ENCODE data around the gene USP36.
"Not testable (repeated sequence)": the region's sequence is repeated elsewhere in the genome, so short reads cannot be mapped to it uniquely, and the experiment has no call there.

The USP36 gene

DNA sequence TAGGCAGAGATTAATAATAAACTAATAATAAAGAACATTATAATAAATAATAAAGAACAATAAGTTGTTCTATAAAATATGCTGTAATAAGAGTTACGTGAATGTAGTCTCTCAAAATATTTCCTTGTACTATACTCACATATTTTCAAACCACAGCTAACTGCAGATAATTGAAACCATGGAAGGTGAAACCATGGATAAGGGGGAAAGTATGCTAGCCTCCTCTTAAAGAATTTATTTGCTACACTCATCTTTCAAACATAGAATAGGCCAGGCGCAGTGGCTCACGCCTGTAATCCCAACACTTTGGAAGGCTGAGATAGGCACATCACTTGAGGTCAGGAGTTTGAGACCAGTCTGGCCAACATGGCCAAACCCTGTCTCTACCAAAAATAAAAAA lies 77.1 kb downstream of the USP36 start:
- DNase-seq = no peak

DNA sequence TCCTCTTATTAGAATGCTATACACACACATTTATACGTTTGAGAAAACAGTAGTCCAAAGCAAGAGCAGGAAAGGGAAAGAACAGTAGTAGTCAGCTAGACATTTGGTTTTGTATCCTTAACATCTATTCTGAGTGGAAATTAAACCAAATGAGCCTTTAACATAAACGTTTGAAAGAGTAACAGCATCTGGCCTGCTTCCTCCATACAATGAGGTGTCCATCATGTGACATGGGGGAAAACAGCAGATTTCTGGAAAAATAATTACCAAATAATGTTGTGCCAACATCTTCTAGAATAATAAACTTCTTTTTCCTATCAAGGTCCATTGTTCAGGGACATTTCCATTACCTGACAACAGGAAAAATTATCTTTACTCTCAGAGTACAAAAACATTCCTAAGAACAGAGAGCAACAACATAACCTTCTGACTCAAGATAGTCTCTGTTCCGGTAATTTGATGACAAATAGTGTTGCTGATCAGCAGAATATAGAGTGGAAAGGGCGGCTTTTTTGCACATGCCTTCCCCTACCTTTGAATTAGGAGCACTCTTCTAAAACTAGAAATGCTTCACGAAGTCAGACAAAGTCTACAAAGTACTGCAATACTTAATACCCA lies 78.7 kb downstream of the USP36 start:
- DNase-seq = no peak

DNA sequence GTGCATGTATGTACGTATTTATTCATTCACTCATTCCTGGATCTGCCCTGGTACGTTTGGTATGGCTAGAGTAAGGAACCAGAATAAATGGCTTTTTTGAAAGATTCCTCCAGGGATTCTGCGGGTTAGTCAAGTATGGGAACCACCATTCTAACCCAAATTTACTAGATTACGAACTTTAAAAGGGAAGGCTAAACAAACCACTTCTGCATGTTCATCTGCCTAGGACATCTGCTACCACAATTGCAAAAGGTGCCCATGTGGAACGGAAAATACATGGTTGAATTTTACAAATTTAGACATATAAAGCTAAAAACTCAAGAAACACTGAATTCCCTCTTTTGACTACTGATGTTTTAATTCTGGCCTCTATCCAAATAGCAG lies 80.7 kb downstream of the USP36 start:
- no peak for DNase-seq

DNA sequence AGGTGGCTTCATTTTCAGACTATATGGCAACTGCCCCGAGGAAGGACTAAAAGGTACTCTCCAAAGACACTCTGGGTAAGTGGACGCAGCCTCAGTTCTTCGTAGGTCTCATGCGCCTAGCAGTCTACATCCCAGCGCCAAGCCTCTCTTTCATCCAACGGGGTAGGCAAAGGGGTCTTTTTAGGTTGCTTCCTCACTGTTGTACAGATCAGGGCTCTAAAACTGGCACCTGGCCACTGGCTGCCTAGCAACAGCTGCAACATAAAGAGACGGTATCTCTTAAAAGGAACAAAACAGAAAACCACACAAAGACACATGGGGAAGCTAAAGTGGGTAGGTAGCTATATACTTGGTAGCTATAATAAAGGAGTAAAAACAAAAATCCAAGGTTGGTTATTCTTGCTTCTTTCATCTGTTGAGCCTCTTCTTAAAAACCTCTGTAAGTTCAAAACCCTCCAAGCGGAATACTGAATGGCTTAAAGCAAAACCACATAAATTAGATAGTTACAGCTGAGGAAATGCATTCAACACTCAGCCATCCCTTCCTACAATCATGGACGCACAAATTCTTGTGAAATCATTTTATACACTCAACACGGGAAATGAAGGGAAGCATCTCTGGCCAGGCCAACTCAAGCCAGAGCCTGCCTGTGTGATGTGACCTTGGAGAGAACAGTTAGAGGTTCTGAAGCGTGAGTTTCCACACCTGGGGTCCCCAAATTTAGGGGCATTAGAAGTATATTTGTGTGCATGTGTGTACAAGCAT lies 81.2 kb downstream of the USP36 start:
- peak in 1 of 2 experiments; percentile 70 for DNase-seq

DNA sequence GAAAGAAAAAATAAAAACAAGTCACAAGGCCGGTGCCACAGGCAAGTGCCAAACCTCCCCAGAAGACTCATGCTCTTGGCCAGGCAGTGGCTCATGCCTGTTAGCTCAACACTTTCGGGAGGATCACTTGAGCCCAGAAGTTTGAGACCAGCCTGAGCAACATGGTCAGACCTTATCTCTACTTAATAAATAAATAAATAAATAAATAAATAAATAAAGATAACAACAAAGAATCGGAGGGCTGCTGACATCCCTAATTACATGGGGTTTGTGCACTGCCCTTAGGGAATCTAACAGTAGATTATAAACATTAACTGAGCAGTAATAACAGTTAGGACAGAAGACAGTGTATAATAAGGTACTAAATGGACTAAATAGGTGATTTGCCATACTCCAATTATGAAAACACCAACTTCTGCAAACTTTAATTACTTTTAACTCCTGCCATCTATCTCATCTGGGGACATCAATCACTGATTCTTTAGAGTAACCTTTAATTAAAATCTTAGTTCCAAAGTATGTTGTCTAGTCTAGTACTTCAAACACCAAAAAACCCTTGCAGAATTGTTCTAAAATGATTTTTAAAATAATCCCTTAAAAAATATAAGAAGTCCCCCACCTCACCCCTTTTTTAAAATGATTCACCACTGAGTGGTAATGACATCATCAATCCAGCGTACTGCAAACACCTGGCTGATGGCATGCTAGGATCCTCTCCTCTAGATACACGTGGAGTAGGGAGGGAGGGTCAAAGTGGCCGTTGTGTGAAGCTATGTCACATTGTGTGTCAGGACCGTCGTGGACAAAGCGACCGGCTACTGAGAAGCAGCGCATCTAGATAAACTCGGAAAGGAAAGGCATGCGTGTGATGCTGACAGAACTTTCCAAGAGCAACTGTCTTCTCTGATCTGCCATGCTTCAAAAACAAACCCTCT lies 87.0 kb downstream of the USP36 start:
- no peak for DNase-seq

DNA sequence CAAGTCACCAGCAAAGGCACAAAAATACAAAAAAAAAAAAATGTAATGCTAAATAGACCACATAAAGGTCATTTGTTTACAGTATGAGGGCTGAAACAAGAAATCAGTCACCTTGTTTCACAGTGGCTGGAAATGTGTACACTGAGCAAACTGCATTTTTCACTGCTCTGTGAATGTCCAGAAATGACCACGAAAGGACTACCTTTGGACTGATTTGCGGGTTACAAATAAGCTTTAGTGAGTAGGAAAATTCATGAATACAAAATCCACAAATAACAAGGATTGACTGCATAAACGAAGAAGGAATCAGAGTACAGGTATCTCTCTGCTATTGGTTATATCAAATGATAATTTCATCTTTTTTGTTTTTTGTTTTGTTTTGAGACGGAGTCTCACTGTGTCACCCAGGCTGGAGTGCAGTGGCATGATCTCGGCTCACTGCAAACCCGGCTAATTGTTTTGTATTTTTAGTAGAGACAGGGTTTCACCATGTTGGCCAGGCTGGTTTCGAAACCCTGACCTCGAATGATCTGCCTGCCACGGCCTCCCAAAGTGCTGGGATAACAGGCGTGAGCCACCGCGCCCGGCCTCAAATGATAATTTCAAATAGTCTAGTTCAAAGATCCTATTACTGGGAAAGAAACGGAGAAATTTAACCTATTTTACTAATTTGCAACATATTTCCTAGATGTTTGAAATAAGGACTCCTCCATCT lies 89.0 kb downstream of the USP36 start:
- no peak for DNase-seq

DNA sequence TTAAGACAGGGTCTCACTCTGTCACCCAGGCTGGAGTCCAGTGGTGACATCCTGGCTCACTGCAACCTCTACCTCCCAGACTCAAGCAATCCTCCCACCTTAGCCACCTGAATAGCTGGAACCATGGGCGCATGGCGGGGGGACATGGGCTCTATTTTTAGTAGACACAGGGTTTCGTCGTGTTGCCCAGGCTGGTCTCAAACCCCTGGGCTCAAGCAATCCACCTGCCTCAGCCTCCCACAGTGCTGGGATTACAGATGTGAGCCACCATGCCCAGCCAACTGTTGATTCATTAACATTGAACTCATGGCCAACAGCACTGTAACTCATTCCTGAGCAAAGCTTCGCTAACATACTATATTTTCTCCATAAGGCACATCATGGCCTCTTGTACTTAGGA lies 89.6 kb downstream of the USP36 start:
- not testable (repeated sequence) for DNase-seq

DNA sequence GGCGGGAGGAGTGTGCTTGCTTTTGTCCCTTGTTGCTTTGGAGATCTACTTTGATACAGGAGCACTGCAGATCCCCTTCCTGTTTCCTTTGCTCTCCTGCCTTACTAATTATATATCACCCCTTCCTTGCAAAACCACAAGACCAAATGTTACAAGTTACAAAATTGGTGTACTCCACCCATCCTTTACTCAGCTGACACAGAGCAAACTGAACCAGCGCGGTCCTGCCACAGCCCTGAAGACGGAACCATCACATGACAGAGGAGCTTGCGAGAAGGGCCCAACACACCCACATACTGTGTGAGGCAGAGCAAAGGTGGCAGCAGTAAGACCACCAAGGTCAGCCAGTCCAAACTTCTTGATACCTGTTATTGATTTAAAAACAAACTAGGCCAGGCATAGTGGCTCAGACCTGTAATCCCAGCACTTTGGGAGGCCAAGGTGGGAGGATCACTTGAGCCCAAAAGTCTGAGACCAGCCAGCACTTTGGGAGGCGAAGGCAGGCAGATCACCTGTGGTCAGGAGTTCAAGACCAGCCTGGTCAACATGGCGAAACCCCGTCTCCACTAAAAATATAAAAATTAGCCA lies 91.8 kb downstream of the USP36 start:
- DNase-seq = peak; percentile 67 to 78

DNA sequence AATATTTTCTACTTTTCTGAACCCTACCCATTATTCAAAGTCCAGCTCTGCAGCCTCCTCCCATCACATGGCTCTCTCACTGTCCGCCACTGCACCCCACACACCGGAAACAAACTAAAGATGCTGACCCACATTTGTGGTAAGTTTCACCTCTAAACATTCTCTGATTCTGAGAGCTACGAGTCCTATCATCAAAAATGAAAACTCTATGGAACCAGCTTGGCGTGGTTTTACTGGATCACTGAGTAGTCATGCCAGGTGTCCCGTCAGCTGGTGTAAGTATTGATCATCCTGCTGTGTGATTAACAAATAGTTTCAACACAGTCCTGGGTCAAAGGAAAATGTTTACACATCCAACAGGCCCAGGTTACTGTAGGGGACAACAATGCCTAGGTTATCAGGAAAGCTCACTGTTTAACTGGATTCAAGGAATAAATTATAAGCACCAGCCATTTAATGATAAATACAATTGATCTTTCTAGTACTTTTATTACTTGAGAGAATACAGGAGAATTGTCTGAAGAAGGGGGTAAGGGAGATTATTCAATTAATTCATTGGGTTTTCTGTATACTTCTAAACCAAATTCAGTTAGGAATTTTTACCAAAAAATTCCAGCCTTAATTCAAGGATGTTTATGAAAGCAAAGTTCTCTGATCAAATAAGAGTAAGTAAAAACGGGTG lies 92.4 kb downstream of the USP36 start:
- DNase-seq = peak; percentile 52 to 61

DNA sequence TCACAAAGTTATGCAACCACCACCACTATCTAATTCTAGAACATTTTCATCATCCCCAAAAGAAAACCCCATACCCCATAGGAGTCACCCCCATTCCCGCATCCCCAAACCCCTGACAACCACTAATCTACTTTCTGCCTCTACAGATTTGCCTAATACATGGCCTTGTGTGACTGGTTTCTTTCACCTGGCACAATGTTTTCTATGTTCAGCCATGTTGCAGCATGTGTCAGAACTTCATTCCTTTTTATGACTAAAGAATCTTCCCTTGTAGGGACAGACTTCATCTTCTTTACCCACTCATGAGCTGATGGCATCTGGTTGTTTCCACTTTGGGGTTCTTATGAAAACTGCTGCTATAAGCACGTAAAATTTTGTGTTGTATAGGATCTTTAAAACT lies 93.1 kb downstream of the USP36 start:
- no peak for DNase-seq

DNA sequence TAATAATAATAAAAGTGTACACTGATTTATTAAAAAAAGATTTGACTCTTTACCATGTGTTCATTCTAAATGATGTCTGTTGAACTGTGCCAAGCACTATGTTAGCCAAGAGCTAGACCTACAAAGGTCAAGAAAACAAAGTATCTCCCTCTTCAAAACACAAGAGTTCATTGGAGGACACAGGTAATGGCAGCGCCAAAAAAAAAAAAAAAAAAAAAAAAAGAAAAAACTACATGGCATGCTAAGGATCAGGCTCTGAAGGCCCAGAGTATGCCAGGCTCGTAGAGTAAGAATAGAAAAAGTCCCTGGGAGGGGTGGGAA lies 93.7 kb downstream of the USP36 start:
- DNase-seq = no peak

DNA sequence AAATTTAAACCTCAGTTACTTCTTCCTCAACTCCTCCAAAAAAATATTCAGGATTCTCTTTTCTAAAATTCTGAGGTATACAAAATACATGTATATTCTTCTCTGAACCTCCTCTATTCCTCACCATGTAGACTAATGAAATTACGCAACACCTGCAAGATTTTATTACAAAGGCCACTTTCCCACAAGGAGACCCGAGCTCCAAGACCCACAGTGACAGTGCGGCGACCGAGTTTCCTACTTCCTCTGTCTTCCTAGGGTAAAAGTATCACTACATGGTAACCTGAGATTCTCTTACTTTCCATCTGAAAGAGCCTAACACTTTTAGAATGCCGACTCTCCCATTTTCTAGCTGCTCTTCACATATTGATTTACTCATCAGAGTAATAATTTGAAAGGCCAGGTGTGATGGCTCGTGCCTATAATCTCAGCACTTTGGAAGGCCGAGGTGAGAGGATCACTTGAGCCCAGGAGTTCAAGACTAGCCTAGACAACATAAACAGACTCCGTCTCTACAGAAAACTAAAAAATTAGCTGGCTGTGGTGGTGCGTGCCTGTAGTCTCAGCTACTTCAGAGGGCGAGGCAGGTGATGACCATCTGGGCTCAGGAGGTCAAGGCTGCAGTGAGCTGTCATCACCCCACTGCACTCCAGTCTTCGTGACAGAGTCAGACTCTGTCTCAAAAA lies 94.2 kb downstream of the USP36 start:
- DNase-seq = no peak

All from activated CD4-positive, alpha-beta T cell treated with anti-CD3 and anti-CD28 coated beads, Interleukin-2, amount 50 U/mL, for 48 hours (primary cell).